Fibroblast of skin of right biceps (primary cell): Measurements from ENCODE around the gene TNFRSF18.

Source experiments
- DNase-seq: peaks from one replicate; pipeline ENCODE4 v3.0.0-alpha.2; 2013

The TNFRSF18 gene

DNA sequence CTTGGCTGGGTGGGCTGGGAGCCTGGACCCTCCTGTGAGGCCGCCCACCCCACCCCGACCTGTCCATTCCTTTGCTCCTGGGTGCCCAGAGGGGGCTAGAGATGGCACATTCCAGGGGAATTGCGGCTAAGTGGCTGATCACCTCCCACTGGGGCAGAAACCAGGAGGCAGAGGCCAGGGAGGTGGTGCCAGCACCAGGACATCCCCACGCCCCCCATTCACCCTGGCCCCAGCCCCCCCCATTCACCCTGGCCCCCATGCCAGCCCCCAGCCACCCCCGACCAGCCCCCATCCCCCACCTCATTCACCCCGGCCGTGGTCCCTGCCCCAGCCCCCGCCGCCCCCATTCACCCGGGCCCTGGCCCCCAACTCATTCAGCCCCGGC is 33.9 kb upstream of the TNFRSF18 start:
- no peak for DNase-seq

DNA sequence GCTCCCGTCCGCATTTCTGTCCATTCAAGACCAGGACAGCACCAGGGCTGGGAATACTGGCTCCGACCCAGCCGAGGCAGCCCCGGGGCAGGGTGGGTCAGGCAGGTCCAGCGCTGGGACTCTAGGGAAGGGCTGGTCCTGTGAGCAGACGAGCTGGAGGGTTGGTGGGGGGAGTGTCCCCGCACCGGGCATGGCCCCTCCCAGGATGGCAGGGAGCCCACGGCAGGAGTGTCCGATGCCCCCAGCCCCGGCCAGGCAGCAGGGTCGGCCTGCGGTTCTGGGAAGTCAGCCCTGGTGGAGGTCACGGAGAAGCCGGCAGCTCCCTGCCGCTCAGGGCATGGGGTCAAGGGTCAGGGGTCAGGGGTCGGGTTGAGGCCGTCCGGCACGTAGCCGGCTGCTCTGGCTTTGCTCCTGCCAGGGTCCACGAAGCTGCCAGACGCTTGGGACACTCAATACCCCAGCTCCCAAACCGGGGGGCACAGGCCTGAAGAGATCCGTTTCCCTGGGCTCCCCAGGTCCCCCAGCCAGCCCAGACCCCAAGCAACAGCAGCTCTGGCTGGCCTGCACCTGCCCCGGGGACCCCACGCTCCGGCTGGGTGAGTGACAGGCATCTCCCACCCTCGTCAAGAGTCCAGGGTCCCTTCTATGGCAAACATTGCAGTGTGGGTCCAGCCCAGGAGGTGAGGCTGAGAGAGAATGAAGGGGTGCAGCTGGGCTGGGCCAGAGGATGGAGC is 33.4 kb upstream of the TNFRSF18 start:
- no peak for DNase-seq

DNA sequence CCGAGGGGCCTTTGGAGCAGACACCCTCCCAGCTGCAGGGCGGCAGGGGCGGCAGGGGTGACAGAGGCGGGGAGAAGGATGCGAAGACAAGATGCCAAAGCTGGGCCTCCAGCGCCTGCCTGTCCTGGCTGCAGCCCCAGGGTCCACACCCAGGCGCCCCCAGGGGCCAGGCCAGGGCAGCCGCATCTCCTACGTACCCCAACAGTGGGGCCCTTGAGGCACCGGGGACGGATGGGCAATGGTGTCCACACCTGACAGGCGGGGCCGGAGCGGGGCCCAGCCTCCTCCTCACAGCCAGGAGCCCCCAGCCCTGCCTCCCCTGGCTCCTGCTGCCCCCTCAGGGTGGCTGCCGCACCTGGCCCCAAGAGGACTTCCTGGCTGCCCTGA is 32.8 kb upstream of the TNFRSF18 start:
- DNase-seq, result no peak

DNA sequence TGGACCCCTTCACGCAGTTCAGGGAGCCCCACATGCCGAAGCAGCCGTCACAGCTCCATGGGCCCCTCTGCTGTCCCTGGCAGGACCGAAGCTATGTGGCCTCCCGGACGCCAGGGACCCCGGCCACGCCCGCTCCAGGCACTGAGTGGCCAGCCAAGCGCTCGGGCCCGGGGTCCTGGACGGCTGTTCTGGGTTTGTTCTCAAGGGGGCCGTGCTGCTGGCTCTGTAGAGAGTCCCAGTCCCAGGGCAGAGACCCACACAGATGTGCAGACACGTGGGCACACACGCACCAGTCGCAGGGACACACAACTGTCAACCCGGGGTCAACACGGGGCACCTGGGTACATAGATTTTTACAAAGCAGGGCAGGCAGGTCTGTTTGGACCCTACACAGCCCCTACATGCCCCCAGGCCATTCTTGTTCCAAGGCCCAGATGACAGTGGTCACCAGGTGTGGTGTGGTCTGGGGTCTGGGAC is 32.3 kb upstream of the TNFRSF18 start:
- DNase-seq, result no peak

DNA sequence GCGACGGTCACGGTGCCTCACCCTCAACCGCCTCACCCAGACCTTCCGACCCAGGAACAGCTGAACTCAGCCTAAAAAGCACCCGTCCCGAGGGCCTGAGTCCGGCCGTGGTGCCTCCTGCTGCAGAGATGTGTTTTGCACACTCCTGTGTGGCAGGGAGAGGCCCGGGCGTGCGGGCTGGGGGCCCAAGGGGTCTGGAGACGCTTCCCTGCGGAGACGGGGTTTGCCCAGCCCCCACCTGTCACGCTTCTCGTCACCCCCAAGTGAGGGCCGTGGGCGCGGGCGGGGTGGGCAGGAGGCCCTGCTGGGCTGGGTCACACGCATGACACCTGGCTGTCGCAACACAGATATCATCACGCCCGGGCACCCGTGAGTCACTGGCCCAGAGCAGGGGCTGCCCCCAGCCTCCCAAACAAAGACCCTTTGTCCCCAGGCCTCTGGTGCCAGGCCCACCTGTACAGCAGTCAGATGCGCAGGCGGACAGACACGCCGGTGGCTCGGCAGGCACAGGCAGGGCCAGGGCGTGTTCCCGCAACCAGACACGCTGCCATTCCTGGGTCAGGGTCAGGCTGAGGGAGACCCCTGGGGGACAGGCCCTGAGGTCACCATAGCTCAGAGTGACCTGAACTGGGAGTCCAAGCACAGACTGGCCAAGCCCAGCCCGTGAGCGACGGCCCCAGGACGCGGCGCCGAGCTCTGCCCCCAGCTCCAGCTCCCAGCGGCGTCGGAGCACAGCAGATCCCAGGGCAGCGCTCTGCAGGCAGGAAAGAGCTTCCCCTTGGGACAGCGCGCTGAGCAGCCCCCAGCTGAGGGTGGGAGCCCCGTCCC is 31.7 kb upstream of the TNFRSF18 start:
- DNase-seq, result no peak

DNA sequence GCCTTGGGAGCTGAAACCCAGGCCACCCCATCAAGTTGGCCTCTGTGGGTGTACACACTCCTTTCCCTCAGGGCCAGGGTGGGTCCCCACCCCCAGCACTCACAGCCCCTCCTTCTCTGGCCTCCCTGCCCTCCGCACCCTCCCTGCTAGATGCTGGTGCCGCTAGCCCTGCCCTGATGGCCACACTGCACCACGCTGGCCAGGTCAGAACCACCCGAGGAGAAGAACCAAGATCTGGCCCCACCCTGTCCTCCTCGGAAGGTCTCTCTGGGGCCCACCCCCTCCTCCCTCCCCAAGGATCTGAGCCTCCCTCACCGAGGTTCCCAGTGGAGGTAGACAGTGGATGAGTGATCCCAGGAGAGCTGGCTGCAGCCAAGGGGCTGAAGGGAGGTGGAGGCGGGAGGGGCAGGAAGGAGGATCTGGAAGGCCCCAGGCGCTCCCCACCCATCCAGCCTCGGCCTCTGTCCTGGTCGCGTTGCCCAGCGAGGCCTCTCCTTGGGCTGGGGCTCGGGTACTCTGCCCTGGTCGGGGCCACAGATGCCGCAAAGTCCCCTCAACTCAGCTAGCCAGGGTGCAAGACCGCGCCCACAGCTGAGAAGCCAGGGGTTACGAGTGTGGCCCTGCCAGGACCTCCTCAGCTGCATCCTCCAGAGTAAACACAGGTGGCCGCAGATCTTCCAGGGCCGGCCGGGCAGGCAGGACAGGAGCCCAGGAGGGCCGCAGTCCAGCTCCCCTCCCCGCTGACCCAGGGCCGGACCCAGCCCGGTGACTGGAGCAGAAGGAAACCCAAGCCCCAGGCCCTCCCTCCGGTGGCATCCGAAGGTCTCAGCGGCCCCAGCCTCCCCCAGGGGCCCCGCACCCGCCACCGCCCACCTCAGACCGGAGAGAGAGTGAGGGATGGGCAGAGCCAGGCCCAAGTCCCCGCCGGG is 30.8 kb upstream of the TNFRSF18 start:
- no peak for DNase-seq

DNA sequence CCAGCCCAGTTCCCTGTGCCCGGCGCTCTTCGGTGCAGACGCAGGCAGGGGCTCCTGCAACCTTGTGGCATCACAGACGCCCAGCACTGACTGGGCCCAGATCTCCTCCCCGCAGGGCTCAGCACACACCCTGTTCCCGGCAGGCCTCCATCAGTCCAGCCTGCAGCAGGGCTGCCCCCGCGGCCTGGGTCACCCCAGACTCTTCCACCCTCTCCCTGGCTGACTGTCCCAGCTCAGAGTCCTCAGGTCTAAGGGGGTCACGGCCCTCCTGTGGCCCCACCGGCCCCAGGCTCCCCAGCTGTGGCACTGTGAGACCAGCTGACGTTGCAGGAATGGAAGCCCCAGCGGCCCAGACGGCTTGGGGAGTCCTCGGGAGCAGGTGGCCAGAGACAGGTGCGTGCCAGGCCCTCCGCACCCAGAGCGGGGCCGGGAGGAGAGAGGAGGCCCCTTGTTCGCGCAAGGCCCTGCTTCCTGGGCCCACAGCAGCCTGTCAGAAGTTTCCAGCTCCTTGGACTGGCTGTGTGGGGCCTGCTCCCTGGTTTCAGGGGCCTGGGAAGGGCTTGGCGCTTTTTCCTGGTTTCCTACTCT is 29.9 kb upstream of the TNFRSF18 start:
- DNase-seq, result no peak

DNA sequence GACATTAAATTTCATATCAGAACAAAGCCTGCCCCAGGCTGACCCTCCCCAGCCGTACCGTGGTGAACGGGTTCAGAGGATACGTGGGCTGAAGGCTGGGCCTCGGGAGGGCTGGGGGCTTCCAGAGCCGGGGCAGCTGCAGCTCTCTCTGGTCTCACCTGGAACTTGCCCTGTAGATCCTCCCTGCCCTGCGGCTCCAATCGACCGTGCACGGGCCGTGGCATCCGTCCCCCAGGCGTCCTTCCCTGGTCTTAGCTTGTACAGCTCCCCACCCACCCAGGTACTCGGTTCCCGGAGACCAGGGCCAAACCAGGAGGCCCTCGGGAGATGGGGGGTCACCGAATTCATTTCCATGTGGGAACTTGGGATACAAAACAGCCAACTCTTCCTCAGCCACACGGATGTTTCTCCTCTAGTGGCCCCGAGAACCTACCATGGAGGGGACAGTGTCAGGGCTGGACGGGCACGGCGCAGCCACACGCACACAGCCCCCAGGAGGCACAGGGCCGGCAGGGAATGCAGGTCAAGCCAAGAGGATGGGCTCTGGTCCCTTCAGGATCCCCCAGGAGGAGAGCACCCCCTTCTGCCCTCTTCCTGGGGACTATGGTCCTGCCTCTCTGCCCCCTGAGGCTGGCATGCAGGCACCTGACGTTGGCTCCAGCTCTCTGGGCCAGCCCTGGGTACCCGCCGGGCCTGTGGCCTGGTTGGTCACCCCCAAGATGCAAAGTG is 28.8 kb upstream of the TNFRSF18 start:
- DNase-seq, result no peak

DNA sequence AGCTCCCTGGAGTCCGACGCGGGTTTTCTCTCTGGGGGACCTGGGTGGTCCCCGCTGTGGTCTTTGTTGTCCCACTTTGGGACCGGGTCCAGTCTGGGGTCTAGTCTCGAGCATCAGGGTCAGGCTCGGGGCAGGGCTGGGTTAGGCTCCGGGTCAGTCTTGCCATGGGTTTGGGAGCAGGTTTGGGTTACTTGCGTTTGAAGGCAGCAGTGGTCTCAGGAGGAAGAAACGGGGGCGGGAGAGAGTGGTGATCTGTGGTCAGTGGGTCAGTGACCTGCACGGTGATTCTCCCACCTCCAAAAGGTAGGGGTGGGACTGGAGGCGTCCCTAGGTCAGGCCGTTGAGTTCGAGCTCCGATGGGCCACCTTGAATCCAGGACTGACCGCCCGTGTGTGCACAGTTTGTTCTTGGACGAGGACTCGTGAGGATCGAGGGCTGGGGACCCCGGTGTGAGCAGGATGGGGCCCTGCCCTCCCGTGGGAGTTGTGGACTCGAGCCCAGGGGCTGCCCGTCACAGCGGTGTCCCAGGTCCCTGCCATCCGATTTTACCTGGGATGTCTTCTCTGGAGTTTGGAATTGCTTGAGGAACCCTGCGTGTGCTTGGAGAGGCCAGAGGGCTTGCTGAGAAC is 27.9 kb upstream of the TNFRSF18 start:
- DNase-seq, result no peak

DNA sequence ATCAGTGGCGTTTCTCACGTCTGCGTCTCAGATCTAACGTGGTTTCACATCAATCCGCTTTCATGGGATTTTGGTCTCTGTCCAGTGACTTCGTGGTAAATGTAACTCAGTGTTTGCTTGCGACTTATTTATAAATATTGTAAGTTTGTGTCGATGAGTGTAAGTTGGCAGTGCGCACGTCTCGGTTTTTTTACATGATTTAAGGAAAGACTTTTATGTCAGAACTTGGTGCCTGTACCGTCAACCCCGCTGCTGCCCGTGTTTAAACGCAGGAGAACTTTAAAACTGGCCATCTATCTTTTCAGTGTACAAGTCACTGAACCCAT is 27.1 kb upstream of the TNFRSF18 start:
- DNase-seq, result no peak

DNA sequence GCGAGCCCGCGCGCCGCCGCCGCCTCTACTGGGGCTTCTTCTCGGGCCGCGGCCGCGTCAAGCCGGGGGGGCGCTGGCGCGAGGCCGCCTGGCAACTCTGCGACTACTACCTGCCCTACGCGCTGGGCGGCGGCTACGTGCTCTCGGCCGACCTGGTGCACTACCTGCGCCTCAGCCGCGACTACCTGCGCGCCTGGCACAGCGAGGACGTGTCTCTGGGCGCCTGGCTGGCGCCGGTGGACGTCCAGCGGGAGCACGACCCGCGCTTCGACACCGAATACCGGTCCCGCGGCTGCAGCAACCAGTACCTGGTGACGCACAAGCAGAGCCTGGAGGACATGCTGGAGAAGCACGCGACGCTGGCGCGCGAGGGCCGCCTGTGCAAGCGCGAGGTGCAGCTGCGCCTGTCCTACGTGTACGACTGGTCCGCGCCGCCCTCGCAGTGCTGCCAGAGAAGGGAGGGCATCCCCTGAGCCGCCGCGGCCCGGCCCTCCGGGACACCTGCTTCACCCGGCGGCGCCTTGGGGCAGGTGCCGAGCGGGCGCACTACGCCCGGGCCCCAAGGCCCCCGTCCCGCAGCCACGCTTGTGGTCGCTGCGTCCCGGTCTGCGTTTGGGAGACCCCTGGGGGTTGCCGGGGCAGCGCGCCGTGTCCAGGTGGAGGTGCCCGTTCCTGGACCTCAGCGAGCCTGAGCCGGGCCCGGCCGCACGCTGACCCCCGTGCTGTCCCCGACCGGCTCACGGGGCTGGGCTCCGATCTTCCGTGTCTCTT is 26.6 kb upstream of the TNFRSF18 start:
- DNase-seq, result no peak

DNA sequence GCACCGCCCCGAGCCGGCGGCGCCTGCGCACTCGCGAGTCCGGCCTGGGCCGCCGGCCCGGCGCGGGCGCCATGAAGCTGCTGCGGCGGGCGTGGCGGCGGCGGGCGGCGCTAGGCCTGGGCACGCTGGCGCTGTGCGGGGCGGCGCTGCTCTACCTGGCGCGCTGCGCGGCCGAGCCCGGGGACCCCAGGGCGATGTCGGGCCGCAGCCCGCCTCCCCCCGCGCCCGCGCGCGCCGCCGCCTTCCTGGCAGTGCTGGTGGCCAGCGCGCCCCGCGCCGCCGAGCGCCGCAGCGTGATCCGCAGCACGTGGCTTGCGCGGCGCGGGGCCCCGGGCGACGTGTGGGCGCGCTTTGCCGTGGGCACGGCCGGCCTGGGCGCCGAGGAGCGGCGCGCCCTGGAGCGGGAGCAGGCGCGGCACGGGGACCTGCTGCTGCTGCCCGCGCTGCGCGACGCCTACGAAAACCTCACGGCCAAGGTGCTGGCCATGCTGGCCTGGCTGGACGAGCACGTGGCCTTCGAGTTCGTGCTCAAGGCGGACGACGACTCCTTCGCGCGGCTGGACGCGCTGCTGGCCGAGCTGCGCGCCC is 25.9 kb upstream of the TNFRSF18 start, which contains the start of gene B3GALT6:
Gene B3GALT6, plus strand, starts transcription at position 30 of the 588 bp plus-strand sequence. Its CDS starts 42 bp downstream, at position 72.
- DNase-seq, result no peak

DNA sequence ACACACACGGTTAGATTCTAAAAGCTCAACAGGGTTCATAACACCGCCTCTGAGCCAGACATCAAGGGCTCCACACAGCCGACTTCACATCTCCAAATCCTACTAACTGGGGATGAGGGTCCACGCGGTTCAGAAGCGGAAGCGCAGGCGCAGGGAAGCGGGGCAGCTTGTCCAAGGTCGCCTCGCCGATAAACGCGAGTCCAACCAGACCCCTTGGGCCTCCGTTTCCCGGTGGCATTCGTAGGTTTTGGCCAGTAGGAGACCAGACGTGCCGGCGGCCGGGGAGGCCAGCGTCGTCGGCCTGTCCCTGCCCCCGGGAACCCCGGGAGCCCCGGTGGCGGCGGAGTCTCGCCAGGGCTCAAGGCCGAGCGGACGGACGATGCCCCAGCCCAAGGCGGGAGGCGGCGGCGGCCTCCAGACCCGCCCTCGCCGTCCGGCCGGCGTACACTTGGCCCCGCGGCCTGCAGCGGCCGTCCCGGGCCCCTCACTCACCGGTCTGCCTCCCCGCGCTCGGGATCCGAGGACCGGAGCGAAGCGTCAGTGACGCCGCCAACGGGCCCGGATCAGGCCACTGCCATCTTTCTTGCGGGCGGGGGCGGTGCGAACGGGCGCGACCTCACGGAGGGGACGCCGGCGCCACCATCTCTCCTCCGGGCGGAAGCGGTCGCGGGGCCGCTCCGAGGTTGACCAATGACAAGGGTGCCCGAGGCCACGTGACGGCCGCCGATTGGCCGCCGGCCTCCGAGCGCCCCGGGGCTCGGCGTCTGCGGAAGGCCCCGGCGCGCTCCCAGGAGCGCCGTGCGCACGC is 25.2 kb upstream of the TNFRSF18 start, which contains the start of gene SDF4:
Gene SDF4, minus strand, starts transcription at position 602 of the 808 bp plus-strand sequence. CDS start 3,229 bp downstream, outside the sequence.
- peak; percentile 97 for DNase-seq

DNA sequence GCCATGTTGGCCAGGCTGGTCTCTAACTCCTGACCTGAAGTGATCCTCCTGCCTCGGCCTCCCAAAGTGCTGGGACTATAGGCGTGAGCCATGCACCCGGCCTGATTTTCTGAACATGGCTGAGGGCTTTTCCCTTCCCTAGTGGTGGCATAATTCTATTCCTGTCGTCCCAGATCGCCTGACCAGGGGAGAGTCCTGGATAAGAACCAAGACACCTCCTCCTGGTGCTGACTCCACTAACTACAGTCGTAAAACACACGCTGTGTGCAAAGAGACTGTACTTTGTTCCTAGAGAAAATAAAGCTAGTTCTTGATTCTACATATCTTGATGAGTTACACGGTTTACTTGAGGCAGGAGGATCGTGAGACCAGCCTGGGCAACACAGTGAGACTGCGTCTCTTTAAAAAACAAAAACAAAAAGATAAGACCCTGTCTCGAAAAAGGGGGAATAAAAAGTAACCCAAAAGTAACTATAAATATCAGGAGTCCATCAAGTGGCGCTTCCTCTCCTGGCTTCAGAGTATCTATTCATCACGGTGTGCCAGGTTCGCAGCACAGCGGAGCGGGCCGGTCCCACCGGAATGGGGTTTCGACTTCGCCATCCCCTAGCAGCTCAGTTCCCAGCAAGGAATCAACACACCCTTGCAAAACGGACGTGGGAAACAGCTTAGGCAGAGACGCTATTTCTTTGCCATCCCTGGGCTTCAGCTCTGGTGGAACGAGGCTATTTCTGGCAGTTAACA is 24.4 kb upstream of the TNFRSF18 start:
- peak; percentile 69 for DNase-seq

DNA sequence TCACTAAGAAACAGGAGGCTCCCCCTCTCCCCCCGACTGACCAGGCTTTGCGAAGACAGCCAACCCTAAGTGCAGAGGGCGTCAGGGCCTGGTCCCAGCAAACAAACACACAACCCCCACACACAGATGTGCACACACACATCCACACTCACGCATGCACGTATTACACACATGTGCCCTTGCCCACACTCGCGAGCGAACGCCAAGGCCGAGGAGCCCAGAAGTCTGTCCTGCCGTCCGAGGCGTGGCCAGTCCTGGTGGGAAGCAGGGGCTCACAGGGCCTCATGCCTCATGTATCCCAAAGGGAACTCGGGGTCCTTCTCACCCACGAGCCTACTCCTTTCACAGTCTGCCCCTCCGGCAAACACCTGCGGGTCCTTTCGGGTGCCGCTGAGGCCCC is 23.4 kb upstream of the TNFRSF18 start:
- DNase-seq, result no peak

DNA sequence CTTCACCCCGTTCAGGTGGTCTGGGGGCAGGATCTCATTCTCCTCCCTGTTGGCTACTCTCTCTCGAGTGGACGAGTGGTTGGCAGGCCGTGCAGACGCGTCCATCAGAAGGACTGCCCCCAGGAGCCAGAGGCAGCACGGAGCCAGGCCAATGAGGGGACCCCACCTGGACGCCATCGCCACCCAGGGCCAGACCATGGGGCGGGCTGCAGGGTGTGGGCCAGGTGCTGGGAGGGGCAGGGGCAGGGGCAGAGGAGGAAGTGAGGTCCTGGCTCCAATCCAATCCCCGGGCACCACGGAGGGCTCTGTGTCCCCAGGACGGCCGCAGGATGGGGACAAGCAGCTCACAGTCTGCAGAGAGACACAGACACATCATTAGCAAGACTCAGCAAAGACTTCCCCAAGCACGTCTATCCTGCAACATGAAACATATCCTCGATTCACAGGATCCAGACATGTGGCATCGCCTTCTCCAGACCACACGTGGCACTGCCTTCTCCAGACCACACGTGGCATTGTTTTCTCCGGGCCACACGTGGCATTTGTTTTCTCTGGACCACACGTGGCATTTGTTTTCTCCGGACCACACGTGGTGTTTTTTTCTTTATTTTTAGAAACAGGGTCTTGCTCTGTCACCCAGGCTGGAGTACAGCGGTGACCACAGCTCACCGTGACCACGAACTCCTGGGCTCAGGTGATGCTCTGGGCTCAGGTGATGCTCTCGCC is 22.4 kb upstream of the TNFRSF18 start:
- DNase-seq, result no peak

DNA sequence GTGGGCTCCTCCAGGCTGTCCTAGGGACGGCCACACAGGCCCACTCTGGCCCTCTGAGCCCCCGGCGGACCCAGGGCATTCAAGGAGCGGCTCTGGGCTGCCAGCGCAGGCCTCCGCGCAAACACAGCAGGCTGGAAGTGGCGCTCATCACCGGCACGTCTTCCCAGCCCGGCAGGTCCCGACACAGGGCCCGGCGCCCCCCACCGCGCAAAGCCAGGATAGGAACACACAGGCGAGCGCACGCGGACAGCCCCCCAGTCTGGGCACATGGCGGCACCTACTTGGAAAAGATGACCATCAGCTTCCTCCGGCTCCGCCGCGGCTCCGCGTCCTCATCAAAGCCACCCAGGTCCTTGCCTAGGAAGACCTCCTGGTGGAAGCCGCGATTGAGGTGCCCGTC is 21.8 kb upstream of the TNFRSF18 start:
- no peak for DNase-seq

DNA sequence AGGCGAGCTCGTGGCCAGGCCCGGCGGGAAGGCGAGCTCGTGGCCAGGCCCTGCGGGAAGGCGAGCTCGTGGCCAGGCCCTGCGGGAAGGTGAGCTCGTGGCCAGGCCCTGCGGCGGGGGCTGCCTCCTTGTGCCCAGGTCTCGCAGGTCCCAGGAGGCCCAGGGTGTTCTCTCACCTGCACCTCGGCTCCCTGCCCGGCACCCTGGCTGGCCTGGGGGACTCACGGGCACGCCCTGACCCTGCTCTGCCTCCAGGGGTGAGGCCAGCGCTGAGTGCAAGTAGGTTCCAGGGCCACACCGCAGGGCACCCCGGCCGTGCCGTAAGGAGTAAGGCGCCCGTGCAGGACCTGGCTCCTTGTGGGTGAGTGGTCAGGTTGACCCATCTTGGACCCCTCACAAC is 21.0 kb upstream of the TNFRSF18 start:
- DNase-seq, result no peak
